Activated CD4-positive, alpha-beta memory T cell treated with anti-CD3 and anti-CD28 coated beads, Interleukin-2, amount 10 ng/mL, durations not matched to agents 7 days and 5 days (primary cell): Measurements from ENCODE around the gene SOX21. TPM values are rescaled to one million over a fixed set of nuclear protein-coding genes. Genes with fewer than 3 reads are reported as not detected.

Experiments used
- CTCF ChIA-PET: fragments of 350-600 bp; sonication (Branson Sonifier 250); formaldehyde crosslinking; loops from one replicate; lab custom pipeline; 2021; ENCODE audit warnings: antibody characterized with exemption, inconsistent platforms; lab: Charles Lee
- POLR2A ChIA-PET: fragments of 350-600 bp; sonication (Branson Sonifier 250); formaldehyde crosslinking; loops from one replicate; lab custom pipeline; 2021; ENCODE audit warnings: antibody characterized with exemption; lab: Charles Lee
- DNase-seq: peaks from one replicate; pipeline ENCODE4 v3.0.0-alpha.2; 2020
- H3K27ac Mint-ChIP-seq: one replicate; pipeline ENCODE4 v1.8.0; 2021; ENCODE audit warnings: mild to moderate bottlenecking, mixed read lengths
- H3K27me3 Mint-ChIP-seq: one replicate; pipeline ENCODE4 v1.8.0; 2021; ENCODE audit warnings: mixed read lengths
- H3K36me3 Mint-ChIP-seq: one replicate; pipeline ENCODE4 v1.8.0; 2021; ENCODE audit warnings: low read depth, mixed read lengths
- H3K4me1 Mint-ChIP-seq: one replicate; pipeline ENCODE4 v1.8.0; 2021; ENCODE audit warnings: mixed read lengths
- H3K4me3 Mint-ChIP-seq: one replicate; pipeline ENCODE4 v1.8.0; 2021; ENCODE audit warnings: mild to moderate bottlenecking, mixed read lengths
- H3K9me3 Mint-ChIP-seq: one replicate; pipeline ENCODE4 v1.8.0; 2021; ENCODE audit warnings: mixed read lengths
- total RNA-seq, 2 experiments: library from RNA; stranded (reverse); gene quantifications; one replicate each; pipeline ENCODE4 v1.2.3, GENCODE V29; 2021

SOX21 gene
- total RNA-seq, 2 experiments from 2014 or later, result not detected

- no peaks in the 10 kb centered on the region for H3K4me1 Mint-ChIP-seq
- H3K9me3 Mint-ChIP-seq, result no peaks in the 10 kb centered on the region
- peaks cover 19% of the 10 kb centered on the region for H3K27me3 Mint-ChIP-seq
- H3K36me3 Mint-ChIP-seq, result no peaks in the 10 kb centered on the region
- no peak for DNase-seq
- ChIA-PET CTCF (no interaction called here), POLR2A (no interaction called here)
- H3K27ac Mint-ChIP-seq, result no peak overlapping the region
- H3K4me3 Mint-ChIP-seq, result no peak overlapping the region
Observed at GRCh38 chr13:94683409-94683808, 28.9 kb downstream of the SOX21 start.

- Mint-ChIP-seq H3K27me3 (peaks cover 25% of the 10 kb centered on the region), H3K4me3 (no peak overlapping the region), H3K9me3 (no peaks in the 10 kb centered on the region), H3K27ac (no peak overlapping the region), H3K4me1 (no peaks in the 10 kb centered on the region), H3K36me3 (no peaks in the 10 kb centered on the region)
- ChIA-PET CTCF (no interaction called here), POLR2A (no interaction called here)
- DNase-seq, result no peak
Observed at GRCh38 chr13:94682229-94682628, 30.1 kb downstream of the SOX21 start.

- Mint-ChIP-seq H3K27ac (no peak overlapping the region), H3K27me3 (peaks cover 28% of the 10 kb centered on the region), H3K9me3 (no peaks in the 10 kb centered on the region), H3K4me1 (no peaks in the 10 kb centered on the region), H3K4me3 (no peak overlapping the region), H3K36me3 (no peaks in the 10 kb centered on the region)
- ChIA-PET CTCF (no interaction called here), POLR2A (no interaction called here)
- DNase-seq, result no peak
Observed at GRCh38 chr13:94679614-94680013, 32.7 kb downstream of the SOX21 start.

DNA sequence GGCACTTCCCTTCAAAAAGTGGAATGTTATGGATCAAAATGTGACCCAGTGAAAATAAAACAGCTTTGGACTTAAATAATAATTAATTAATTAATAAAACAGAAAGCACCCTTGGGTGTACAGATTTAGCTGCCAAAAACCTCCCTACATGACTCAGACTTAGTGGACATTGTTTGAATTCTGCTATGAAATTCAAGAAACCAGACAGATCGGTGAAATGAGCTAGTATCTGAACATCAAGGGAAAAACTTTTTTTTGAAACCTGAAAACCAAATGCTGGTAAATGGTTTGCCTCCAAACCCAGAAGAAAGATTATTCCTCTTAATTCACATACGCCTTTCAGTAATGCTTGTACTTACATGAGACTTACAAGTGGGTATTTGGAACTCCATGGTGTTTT lies 33.5 kb downstream of the SOX21 start:
- DNase-seq, result no peak
- H3K27me3 Mint-ChIP-seq, result peaks cover 28% of the 10 kb centered on the region
- no peaks in the 10 kb centered on the region for H3K36me3 Mint-ChIP-seq
- ChIA-PET CTCF (interaction anchor here (0.9 to 1.5 kb wide), 2 partner anchors 11 to 14 kb away, joined by 3 read pairs; no protein-coding TSS in a partner anchor), POLR2A (no interaction called here)
- H3K4me3 Mint-ChIP-seq, result no peak overlapping the region
- no peaks in the 10 kb centered on the region for H3K9me3 Mint-ChIP-seq
- no peaks in the 10 kb centered on the region for H3K4me1 Mint-ChIP-seq
- no peak overlapping the region for H3K27ac Mint-ChIP-seq

DNA sequence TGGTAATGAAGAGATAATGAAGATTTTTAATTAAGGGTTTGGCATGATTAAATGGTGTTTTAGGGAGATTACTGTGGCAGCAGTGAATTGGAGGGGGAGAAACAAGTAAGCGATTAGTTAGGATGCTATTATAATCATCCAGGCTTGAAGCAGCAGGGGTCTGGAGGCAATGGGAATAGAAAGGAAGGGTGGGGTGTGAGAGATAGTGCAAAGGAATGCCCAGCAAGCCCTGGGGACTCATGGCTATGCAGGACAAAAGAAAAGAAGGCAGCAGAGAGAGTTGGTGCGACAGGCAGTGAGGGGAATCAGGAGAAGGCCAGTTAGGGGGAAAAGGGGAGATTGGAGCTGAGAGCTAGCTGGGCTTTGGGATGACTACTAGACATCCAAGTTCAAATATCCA lies 34.5 kb downstream of the SOX21 start:
- H3K27ac Mint-ChIP-seq, result no peak overlapping the region
- ChIA-PET POLR2A (no interaction called here), CTCF (interaction anchor here (1.5 kb wide), 1 partner anchor 10 kb away, joined by 3 read pairs; no protein-coding TSS in a partner anchor)
- H3K4me1 Mint-ChIP-seq, result no peaks in the 10 kb centered on the region
- peaks cover 22% of the 10 kb centered on the region for H3K27me3 Mint-ChIP-seq
- no peak for DNase-seq
- H3K4me3 Mint-ChIP-seq, result no peak overlapping the region
- H3K36me3 Mint-ChIP-seq, result no peaks in the 10 kb centered on the region
- no peaks in the 10 kb centered on the region for H3K9me3 Mint-ChIP-seq

DNA sequence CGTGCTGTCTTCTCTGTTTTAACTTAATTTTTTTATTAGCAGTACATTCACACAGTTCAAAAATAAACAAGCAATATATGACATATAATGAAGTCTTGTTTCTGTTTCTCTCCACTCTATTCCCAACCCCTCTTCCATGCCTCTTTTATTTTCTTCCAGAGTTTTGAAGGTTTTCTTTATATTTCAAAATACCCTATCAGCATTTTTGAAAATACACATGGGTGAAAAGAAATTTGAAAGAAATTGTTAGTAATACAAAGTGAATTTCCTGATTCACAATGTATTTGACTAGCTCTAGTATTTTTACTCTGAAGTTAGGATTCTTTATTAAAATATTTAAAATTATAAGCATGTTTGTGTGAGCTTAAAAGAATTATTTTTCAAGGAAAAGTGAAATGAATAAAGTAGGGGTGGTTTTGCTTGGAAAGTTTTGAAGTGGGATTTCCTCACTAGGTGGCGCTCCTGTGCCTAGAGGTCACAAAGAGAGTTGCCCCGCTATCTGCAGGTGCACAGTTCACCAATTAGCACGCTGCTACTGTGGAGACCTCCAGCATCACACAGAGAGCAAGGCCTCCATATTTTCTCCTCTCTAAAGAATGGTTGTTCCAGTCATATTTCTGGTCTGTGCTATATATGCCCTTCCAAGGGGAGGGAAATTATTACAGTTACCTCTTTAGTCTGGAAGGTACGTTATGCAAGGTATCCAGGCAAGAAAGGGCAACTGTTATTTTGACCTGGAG lies 37.6 kb downstream of the SOX21 start:
- Mint-ChIP-seq H3K27ac (no peak overlapping the region), H3K36me3 (no peaks in the 10 kb centered on the region), H3K4me3 (no peak overlapping the region), H3K27me3 (peaks cover 14% of the 10 kb centered on the region), H3K4me1 (no peaks in the 10 kb centered on the region), H3K9me3 (no peaks in the 10 kb centered on the region)
- ChIA-PET CTCF (interaction anchor here (0.6 to 1.8 kb wide), 15 partner anchors 9 to 875 kb away, joined by 3 to 9 read pairs (median 4); no protein-coding TSS in a partner anchor), POLR2A (no interaction called here)
- peak; percentile 51 for DNase-seq

DNA sequence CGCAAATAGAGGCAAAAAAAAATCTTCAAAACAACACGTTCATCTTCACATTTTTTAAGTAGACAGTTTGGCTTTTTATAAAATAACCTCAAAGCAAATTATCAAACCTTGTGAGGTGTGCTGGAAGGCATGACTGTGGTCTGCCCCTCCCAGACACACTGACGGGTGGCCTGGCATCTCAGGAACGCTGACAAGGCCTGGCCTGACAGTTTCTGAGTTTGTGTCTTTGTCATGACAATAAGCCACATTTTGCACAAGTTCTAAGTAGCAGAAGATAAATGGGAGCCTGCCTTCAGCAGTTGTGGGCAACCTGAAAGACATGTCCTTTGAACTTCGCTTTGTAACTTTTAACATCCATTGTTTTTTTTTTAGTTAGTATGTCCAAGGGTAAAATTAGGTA lies 38.5 kb downstream of the SOX21 start:
- ChIA-PET CTCF (interaction anchor here (0.7 to 1.8 kb wide), 8 partner anchors 13 to 732 kb away, joined by 3 to 9 read pairs (median 4); no protein-coding TSS in a partner anchor), POLR2A (no interaction called here)
- Mint-ChIP-seq H3K36me3 (no peaks in the 10 kb centered on the region), H3K27me3 (peaks cover 12% of the 10 kb centered on the region), H3K4me1 (no peaks in the 10 kb centered on the region), H3K4me3 (no peak overlapping the region), H3K9me3 (no peaks in the 10 kb centered on the region), H3K27ac (no peak overlapping the region)
- DNase-seq, result no peak

- Mint-ChIP-seq H3K4me1 (peaks cover 1% of the 10 kb centered on the region), H3K36me3 (no peaks in the 10 kb centered on the region), H3K9me3 (peaks cover 5% of the 10 kb centered on the region), H3K27me3 (peaks cover 5% of the 10 kb centered on the region), H3K27ac (no peak overlapping the region), H3K4me3 (no peak overlapping the region)
- CTCF ChIA-PET, result interaction anchor here (0.8 kb wide), 1 partner anchor 732 kb away, joined by 3 read pairs; no protein-coding TSS in a partner anchor
- POLR2A ChIA-PET, result no interaction called here
- no peak for DNase-seq
Observed at GRCh38 chr13:94672400-94672799, 39.9 kb downstream of the SOX21 start.

- Mint-ChIP-seq H3K27ac (no peak overlapping the region), H3K4me3 (no peak overlapping the region), H3K27me3 (peaks cover 16% of the 10 kb centered on the region), H3K4me1 (peaks cover 6% of the 10 kb centered on the region), H3K9me3 (peaks cover 7% of the 10 kb centered on the region), H3K36me3 (no peaks in the 10 kb centered on the region)
- DNase-seq, result no peak
- ChIA-PET POLR2A (no interaction called here), CTCF (no interaction called here)
Observed at GRCh38 chr13:94667190-94667589, 45.2 kb downstream of the SOX21 start.

GRCh38 chr13:94666065-94666464 lies 46.3 kb downstream of the SOX21 start:
- DNase-seq, result no peak
- ChIA-PET POLR2A (no interaction called here), CTCF (interaction anchor here (1.1 kb wide), 1 partner anchor 9 kb away, joined by 6 read pairs; no protein-coding TSS in a partner anchor)
- H3K4me3 Mint-ChIP-seq, result no peak overlapping the region
- peaks cover 24% of the 10 kb centered on the region for H3K27me3 Mint-ChIP-seq
- H3K36me3 Mint-ChIP-seq, result no peaks in the 10 kb centered on the region
- peaks cover 6% of the 10 kb centered on the region for H3K4me1 Mint-ChIP-seq
- H3K9me3 Mint-ChIP-seq, result peaks cover 7% of the 10 kb centered on the region
- no peak overlapping the region for H3K27ac Mint-ChIP-seq

DNA sequence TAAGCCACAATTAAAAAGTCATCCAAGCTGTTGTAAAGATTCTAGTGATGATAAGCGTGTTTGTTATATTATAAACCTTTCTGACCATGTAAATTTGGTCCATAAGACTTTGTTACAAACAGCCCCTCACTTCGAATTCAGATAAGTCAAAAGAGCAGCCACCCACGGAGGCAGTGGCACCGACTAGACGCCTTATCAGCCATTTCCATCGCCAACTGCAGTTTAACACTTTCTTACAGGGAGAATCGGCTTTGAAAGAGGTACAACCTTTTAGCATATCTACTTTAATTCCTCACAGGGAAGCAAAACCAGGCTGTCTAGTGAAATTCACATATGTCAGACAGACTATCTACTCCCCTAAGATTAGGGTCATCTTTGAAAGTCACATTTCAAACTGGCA lies 47.5 kb downstream of the SOX21 start:
- peaks cover 7% of the 10 kb centered on the region for H3K9me3 Mint-ChIP-seq
- peaks cover 6% of the 10 kb centered on the region for H3K4me1 Mint-ChIP-seq
- H3K4me3 Mint-ChIP-seq, result no peak overlapping the region
- DNase-seq, result no peak
- H3K27me3 Mint-ChIP-seq, result peaks cover 25% of the 10 kb centered on the region
- no peaks in the 10 kb centered on the region for H3K36me3 Mint-ChIP-seq
- ChIA-PET CTCF (interaction anchor here (1.1 to 1.4 kb wide), 2 partner anchors 10 to 14 kb away, joined by 3 to 6 read pairs; no protein-coding TSS in a partner anchor), POLR2A (no interaction called here)
- H3K27ac Mint-ChIP-seq, result no peak overlapping the region

DNA sequence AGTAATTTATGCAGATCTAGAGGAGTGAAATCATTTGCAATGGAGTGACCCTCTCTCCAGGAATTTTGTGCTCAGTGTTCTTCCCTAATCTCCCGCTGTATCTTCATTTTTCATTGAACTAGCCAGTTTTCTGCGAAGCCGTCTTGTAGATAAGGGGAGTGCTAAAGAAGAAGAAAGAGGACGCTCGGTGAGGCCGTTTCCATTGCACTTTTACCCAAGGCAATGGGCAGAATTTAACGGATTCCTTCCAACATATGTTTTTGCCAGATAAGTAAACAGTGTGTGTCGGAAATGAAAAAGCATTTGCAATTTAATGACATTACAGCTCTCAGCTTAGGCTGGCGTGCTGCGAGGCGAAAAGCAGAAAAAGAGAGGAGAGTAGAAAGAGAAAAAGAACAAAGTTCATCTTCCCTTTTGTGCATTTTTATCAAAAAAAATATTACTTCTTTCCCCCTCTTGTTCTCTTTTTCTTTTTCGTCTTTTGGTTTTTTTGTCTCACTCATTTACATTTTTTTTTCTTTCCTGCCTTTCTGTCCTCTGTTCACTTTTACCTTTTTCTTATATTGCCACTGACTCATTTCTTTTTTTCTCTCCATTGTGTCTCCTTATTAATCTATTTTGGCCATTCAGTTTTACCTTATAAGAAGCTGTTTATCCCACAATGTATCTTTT lies 49.9 kb downstream of the SOX21 start:
- peaks cover 6% of the 10 kb centered on the region for H3K4me1 Mint-ChIP-seq
- ChIA-PET POLR2A (no interaction called here), CTCF (no interaction called here)

GRCh38 chr13:94661406-94661805 lies 50.9 kb downstream of the SOX21 start:
- Mint-ChIP-seq H3K27ac (no peak overlapping the region), H3K4me1 (peaks cover 10% of the 10 kb centered on the region), H3K9me3 (no peaks in the 10 kb centered on the region), H3K27me3 (peaks cover 25% of the 10 kb centered on the region), H3K36me3 (no peaks in the 10 kb centered on the region), H3K4me3 (no peak overlapping the region)
- CTCF ChIA-PET, result interaction anchor here (1.0 to 1.4 kb wide), 3 partner anchors 14 to 228 kb away, joined by 3 read pairs; no protein-coding TSS in a partner anchor
- POLR2A ChIA-PET, result no interaction called here
- no peak for DNase-seq

More for the DNA sequence above, 49.9 kb downstream of the SOX21 start:
- no peak overlapping the region for H3K27ac Mint-ChIP-seq
- H3K36me3 Mint-ChIP-seq, result no peaks in the 10 kb centered on the region
- H3K27me3 Mint-ChIP-seq, result peaks cover 25% of the 10 kb centered on the region
- no peak overlapping the region for H3K4me3 Mint-ChIP-seq
- DNase-seq, result no peak
- H3K9me3 Mint-ChIP-seq, result peaks cover 2% of the 10 kb centered on the region
